HG03039 (cell line): ENCODE measurements around the gene TRIAP1.
A peak's percentile ranks its signal among the peaks of the same experiment; 100 is the strongest.
"Not testable (repeated sequence)": the region's sequence is repeated elsewhere in the genome, so short reads cannot be mapped to it uniquely, and the experiment has no call there.

Experiments
- ATAC-seq: cut with Tn5 transposase; IDR thresholded peaks from one replicate; pipeline ENCODE4 v1.9.1; 2021; ENCODE audit warnings: mild to moderate bottlenecking, moderate library complexity; ENCODE audit not compliant: unreplicated experiment

Gene TRIAP1

GRCh38 chr12:120468821-120469449, 22.8 kb upstream of the TRIAP1 start:
- ATAC-seq, result peak; percentile 17

- ATAC-seq, result no peak
Observed at GRCh38 chr12:120468325-120468820, 22.2 kb upstream of the TRIAP1 start.

- no peak for ATAC-seq
Observed at GRCh38 chr12:120467439-120467838, 21.3 kb upstream of the TRIAP1 start.

GRCh38 chr12:120466560-120467315, 20.6 kb upstream of the TRIAP1 start:
- no peak for ATAC-seq

- no peak for ATAC-seq
Observed at GRCh38 chr12:120465756-120466155, 19.6 kb upstream of the TRIAP1 start.

GRCh38 chr12:120463712-120464111, 17.5 kb upstream of the TRIAP1 start:
- no peak for ATAC-seq

- ATAC-seq, result no peak
Observed at GRCh38 chr12:120462099-120462640, 16.0 kb upstream of the TRIAP1 start.

- no peak for ATAC-seq
Observed at GRCh38 chr12:120460157-120460556, 14.0 kb upstream of the TRIAP1 start.

- ATAC-seq, result no peak
Observed at GRCh38 chr12:120457133-120457532, 10.9 kb upstream of the TRIAP1 start.

- no peak for ATAC-seq
Observed at GRCh38 chr12:120455302-120455701, 9.1 kb upstream of the TRIAP1 start.

GRCh38 chr12:120453977-120454376, 7.8 kb upstream of the TRIAP1 start:
- ATAC-seq, result no peak

GRCh38 chr12:120453060-120453750, 7.0 kb upstream of the TRIAP1 start:
- ATAC-seq, result no peak

- not testable (repeated sequence) for ATAC-seq
Observed at GRCh38 chr12:120452524-120452923, 6.3 kb upstream of the TRIAP1 start.

GRCh38 chr12:120447992-120448391, 1.8 kb upstream of the TRIAP1 start:
- ATAC-seq, result no peak

- not testable (repeated sequence) for ATAC-seq
Observed at GRCh38 chr12:120446844-120447178, 627 bp upstream of the TRIAP1 start.

GRCh38 chr12:120444676-120445075, 1.5 kb downstream of the TRIAP1 start:
- no peak for ATAC-seq

GRCh38 chr12:120439646-120440247, 6.4 kb downstream of the TRIAP1 start:
- no peak for ATAC-seq

GRCh38 chr12:120438495-120439198, 7.5 kb downstream of the TRIAP1 start:
- no peak for ATAC-seq

GRCh38 chr12:120437735-120438494, 8.3 kb downstream of the TRIAP1 start, which contains the start of gene COX6A1:
Gene COX6A1 (plus strand): TSS chr12:120438113. CDS start chr12:120438127, 14 bp downstream.
- peak; percentile 94 for ATAC-seq
